Measurements from ENCODE around the gene NEXN. TPM values are rescaled to one million over a fixed set of nuclear protein-coding genes. Genes with fewer than 3 reads are reported as not detected.

The NEXN gene
- total and polyA plus RNA-seq, 2 of the 13 experiments (the other 11 are each of a cell fraction or from before 2014, with no cell fraction given), result 0.07 to 0.97 TPM

DNA sequence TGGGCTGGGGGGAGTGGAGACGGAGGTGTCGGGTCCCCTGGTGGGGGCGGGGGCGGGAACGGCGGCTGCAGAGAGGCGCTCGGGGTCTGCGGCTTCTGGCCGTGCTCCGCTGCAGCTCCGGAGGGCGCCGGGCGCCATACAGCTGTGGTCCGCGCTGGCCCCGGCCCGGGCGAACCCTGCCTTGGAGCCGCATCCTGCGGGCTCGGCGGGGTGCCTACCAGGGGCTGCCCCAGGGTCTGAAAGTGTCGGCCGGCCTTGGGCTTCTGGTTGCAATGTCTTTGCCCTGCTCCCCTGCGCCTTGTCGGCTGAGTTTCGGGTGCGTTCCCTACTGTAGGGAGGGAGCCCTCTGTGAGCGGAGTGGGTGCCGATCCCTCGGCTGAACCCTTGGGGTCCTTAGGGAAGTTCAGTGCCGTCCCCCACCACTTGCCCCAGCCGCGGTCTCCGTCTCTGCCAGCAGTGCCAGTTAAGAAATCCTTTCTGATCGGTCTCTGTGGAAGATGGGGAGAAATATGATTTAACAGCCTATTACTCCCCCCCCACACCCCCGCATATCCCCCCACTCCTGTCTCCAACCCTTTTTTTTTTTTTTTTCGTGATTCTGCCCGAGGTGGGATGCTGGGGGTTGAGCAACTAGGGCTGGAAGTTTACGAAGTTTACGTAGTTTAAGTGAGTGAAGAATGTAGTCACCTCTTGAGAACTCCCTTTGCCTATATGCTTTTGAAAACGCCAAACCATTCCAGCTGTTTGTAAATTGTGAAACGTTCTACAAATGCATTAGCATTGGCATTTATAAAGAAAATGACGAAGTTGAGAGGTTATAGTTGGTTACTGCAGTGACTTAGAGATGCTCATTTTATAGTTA is 588 bp downstream of the NEXN start (continued):
- TF ChIP-seq, protein P1, sequence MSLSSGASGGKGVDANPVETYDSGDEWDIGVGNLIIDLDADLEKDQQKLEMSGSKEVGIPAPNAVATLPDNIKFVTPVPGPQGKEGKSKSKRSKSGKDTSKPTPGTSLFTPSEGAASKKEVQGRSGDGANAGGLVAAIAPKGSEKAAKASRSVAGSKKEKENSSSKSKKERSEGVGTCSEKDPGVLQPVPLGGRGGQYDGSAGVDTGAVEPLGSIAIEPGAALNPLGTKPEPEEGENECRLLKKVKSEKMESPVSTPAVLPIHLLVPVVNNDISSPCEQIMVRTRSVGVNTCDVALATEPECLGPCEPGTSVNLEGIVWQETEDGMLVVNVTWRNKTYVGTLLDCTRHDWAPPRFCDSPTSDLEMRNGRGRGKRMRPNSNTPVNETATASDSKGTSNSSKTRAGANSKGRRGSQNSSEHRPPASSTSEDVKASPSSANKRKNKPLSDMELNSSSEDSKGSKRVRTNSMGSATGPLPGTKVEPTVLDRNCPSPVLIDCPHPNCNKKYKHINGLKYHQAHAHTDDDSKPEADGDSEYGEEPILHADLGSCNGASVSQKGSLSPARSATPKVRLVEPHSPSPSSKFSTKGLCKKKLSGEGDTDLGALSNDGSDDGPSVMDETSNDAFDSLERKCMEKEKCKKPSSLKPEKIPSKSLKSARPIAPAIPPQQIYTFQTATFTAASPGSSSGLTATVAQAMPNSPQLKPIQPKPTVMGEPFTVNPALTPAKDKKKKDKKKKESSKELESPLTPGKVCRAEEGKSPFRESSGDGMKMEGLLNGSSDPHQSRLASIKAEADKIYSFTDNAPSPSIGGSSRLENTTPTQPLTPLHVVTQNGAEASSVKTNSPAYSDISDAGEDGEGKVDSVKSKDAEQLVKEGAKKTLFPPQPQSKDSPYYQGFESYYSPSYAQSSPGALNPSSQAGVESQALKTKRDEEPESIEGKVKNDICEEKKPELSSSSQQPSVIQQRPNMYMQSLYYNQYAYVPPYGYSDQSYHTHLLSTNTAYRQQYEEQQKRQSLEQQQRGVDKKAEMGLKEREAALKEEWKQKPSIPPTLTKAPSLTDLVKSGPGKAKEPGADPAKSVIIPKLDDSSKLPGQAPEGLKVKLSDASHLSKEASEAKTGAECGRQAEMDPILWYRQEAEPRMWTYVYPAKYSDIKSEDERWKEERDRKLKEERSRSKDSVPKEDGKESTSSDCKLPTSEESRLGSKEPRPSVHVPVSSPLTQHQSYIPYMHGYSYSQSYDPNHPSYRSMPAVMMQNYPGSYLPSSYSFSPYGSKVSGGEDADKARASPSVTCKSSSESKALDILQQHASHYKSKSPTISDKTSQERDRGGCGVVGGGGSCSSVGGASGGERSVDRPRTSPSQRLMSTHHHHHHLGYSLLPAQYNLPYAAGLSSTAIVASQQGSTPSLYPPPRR (CRISPR knock-in tag; IDR thresholded peaks at IDR 0.05; ENCODE audit: borderline replicate concordance), result no peak
- TF ChIP-seq BRD4 (CRISPR knock-in tag; IDR thresholded peaks at IDR 0.05) (no peak; the same call in none of the 2 replicates), ATAD3A (CRISPR knock-in tag; IDR thresholded peaks at IDR 0.05) (no peak), HMG20A (CRISPR knock-in tag; IDR thresholded peaks at IDR 0.05; ENCODE audit: borderline replicate concordance) (no peak), ZNF501 (CRISPR knock-in tag; IDR thresholded peaks at IDR 0.05) (no peak), ZC3H4 (CRISPR knock-in tag; IDR thresholded peaks at IDR 0.05; ENCODE audit: borderline replicate concordance) (no peak), ZFP62 (CRISPR knock-in tag; IDR thresholded peaks at IDR 0.05) (no peak), ZNF256 (CRISPR knock-in tag; conservative IDR thresholded peaks at IDR 0.05) (0 out of 2 replicates have a peak, but pooled peaks have one; percentile 36), RFX3 (CRISPR knock-in tag; IDR thresholded peaks at IDR 0.05) (no peak), FOXJ3 (CRISPR knock-in tag; IDR thresholded peaks at IDR 0.05; ENCODE audit: borderline replicate concordance) (no peak)
- TF ChIP-seq, protein P2, sequence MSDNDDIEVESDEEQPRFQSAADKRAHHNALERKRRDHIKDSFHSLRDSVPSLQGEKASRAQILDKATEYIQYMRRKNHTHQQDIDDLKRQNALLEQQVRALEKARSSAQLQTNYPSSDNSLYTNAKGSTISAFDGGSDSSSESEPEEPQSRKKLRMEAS (IDR thresholded peaks at IDR 0.05), result no peak
- TF ChIP-seq, protein P3, sequence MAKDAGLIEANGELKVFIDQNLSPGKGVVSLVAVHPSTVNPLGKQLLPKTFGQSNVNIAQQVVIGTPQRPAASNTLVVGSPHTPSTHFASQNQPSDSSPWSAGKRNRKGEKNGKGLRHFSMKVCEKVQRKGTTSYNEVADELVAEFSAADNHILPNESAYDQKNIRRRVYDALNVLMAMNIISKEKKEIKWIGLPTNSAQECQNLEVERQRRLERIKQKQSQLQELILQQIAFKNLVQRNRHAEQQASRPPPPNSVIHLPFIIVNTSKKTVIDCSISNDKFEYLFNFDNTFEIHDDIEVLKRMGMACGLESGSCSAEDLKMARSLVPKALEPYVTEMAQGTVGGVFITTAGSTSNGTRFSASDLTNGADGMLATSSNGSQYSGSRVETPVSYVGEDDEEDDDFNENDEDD (CRISPR knock-in tag; IDR thresholded peaks at IDR 0.05; ENCODE audit: borderline replicate concordance), result no peak
- TF ChIP-seq, protein P4, sequence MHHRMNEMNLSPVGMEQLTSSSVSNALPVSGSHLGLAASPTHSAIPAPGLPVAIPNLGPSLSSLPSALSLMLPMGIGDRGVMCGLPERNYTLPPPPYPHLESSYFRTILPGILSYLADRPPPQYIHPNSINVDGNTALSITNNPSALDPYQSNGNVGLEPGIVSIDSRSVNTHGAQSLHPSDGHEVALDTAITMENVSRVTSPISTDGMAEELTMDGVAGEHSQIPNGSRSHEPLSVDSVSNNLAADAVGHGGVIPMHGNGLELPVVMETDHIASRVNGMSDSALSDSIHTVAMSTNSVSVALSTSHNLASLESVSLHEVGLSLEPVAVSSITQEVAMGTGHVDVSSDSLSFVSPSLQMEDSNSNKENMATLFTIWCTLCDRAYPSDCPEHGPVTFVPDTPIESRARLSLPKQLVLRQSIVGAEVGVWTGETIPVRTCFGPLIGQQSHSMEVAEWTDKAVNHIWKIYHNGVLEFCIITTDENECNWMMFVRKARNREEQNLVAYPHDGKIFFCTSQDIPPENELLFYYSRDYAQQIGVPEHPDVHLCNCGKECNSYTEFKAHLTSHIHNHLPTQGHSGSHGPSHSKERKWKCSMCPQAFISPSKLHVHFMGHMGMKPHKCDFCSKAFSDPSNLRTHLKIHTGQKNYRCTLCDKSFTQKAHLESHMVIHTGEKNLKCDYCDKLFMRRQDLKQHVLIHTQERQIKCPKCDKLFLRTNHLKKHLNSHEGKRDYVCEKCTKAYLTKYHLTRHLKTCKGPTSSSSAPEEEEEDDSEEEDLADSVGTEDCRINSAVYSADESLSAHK (CRISPR knock-in tag; IDR thresholded peaks at IDR 0.05; ENCODE audit: borderline replicate concordance), result no peak
- TF ChIP-seq, protein P5, sequence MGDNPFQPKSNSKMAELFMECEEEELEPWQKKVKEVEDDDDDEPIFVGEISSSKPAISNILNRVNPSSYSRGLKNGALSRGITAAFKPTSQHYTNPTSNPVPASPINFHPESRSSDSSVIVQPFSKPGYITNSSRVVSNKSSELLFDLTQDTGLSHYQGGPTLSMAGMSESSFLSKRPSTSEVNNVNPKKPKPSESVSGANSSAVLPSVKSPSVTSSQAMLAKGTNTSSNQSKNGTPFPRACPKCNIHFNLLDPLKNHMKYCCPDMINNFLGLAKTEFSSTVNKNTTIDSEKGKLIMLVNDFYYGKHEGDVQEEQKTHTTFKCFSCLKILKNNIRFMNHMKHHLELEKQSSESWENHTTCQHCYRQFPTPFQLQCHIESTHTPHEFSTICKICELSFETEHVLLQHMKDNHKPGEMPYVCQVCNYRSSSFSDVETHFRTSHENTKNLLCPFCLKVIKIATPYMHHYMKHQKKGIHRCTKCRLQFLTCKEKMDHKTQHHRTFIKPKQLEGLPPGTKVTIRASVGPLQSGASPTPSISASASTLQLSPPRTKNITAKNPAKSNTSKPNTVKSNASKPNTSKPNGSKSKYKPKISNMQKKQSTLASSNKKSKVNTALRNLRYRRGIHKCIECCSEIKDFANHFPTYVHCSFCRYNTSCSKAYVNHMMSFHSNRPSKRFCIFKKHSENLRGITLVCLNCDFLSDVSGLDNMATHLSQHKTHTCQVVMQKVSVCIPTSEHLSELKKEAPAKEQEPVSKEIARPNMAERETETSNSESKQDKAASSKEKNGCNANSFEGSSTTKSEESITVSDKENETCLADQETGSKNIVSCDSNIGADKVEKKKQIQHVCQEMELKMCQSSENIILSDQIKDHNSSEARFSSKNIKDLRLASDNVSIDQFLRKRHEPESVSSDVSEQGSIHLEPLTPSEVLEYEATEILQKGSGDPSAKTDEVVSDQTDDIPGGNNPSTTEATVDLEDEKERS (CRISPR knock-in tag; IDR thresholded peaks at IDR 0.05), result no peak
- TF ChIP-seq, protein P6, sequence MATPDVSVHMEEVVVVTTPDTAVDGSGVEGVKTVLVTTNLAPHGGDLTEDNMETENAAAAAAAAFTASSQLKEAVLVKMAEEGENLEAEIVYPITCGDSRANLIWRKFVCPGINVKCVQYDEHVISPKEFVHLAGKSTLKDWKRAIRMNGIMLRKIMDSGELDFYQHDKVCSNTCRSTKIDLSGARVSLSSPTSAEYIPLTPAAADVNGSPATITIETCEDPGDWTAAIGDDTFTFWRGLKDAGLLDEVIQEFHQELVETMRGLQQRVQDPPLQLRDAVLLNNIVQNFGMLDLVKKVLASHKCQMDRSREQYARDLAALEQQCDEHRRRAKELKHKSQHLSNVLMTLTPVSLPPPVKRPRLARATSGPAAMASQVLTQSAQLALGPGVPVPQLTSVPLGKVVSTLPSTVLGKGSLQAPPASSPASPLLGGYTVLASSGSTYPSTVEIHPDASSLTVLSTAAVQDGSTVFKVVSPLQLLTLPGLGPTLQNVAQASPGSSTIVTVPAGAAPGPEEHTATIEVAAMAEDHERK (CRISPR knock-in tag; IDR thresholded peaks at IDR 0.05; ENCODE audit: low read depth), result no peak

All from HepG2 (cell line).